ENCODE measurements around the gene FXYD5. TPM values are rescaled to one million over a fixed set of nuclear protein-coding genes. Genes with fewer than 3 reads are reported as not detected.

Gene FXYD5
- total and polyA plus RNA-seq, 12 donors, result 13.9 to 67.4 (median 19.3) TPM

DNA sequence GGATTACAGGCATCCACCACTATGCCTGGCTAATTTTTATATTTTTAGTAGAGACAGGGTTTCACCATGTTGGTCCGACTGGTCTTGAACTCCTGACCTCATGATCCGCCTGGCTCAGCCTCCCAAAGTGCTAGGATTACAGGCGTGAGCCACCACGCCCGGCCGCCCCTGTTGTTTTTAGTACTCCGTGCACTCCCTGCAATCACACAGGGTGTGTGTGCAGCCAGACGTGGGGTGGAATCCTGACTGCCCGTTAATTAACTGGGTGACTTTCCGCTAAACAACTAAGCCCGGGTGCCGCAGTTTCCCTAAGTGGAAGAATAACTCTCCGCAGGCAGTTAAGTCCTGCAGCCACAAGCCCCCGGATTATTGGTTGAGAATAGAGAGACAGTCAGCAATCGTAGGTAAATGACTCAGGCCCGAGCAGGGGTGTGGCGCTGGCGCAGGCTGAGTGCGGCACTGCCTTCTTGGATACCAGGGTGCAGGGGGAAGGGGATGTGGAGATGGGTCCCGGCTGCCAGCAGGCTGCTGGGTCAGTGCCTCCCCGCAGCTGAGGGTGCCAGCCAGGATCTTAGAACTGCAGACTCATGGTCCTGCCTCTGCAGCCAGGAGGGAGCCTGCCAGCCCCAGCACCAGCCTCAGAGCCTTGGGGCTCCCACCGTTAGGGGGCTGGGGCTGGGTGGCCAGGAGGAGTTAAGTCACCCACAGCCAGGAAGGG is 45.0 kb upstream of the FXYD5 start:
- H3K36me3 ChIP-seq, result no peaks in the 10 kb centered on the region
- intact Hi-C loops (cut with DNase I), result no loop called here
- DNase-seq (no peak), ATAC-seq (peak in 2 of 8 donors; percentile 21 to 25)
- peaks cover 0 to 3% (median 0%) of the 10 kb centered on the region in 7 donors for H3K27me3 ChIP-seq
- WGBS, 2 donors, result 81 to 84% methylated on average over 22 of the region's 22 CpGs
- H3K4me1 ChIP-seq, result peaks cover 0 to 7% (median 4%) of the 10 kb centered on the region in 9 donors
- H3K9me3 ChIP-seq, result no peaks in the 10 kb centered on the region
- H3K27ac ChIP-seq, result no peak overlapping the region
- no peak overlapping the region for H3K4me3 ChIP-seq
- TF ChIP-seq, protein P1, sequence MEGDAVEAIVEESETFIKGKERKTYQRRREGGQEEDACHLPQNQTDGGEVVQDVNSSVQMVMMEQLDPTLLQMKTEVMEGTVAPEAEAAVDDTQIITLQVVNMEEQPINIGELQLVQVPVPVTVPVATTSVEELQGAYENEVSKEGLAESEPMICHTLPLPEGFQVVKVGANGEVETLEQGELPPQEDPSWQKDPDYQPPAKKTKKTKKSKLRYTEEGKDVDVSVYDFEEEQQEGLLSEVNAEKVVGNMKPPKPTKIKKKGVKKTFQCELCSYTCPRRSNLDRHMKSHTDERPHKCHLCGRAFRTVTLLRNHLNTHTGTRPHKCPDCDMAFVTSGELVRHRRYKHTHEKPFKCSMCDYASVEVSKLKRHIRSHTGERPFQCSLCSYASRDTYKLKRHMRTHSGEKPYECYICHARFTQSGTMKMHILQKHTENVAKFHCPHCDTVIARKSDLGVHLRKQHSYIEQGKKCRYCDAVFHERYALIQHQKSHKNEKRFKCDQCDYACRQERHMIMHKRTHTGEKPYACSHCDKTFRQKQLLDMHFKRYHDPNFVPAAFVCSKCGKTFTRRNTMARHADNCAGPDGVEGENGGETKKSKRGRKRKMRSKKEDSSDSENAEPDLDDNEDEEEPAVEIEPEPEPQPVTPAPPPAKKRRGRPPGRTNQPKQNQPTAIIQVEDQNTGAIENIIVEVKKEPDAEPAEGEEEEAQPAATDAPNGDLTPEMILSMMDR (IDR thresholded peaks at IDR 0.05), result no peak

- 64 to 65% methylated on average over 9 of the region's 9 CpGs for WGBS, 2 donors
- DNase-seq, result no peak
- TF ChIP-seq, protein P1 (IDR thresholded peaks at IDR 0.05), result no peak
Observed at GRCh38 chr19:35110974-35111373, 43.6 kb upstream of the FXYD5 start.

DNA sequence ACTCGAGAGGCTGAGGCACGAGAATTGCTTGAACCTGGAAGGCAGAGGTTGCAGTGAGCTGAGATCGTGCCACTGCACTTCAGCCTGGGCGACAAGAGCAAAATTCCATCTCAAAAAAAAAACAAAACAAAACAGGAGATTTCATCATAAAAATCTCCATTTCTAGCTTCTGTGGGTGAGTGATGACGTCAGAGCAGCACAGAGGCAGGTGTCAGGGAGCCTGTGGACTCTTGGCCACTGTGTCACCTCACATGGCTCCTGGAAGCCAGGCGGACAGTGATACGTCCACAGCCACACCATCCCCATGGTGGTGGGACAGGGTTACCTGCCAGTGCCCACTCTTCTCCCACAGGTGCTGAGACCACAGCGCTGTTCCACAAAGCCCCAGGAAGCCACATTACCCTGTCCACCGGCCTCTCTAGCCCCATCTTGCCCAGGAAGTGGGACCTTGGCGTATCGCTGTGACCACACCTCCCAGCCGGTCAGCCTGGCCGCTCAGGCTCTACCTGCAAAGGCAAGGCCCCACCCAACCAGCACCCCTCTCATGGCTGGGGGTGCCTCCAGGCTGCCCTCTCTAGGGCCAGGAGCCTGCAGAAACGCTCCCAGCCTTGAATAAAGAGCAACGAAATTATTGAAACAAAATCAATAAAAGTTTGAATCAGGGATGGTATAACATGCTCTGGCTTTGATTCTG is 41.4 kb upstream of the FXYD5 start:
- TF ChIP-seq, protein P1 (IDR thresholded peaks at IDR 0.05), result no peak
- DNase-seq, result no peak
- no peaks in the 10 kb centered on the region for H3K9me3 ChIP-seq
- H3K4me3 ChIP-seq, result no peak overlapping the region
- H3K4me1 ChIP-seq, result peaks cover 4 to 13% (median 12%) of the 10 kb centered on the region in 9 donors
- H3K36me3 ChIP-seq, result no peaks in the 10 kb centered on the region
- H3K27me3 ChIP-seq, result peaks cover 0 to 3% (median 0%) of the 10 kb centered on the region in 7 donors
- no peak overlapping the region for H3K27ac ChIP-seq
- 87 to 91% methylated on average over 15 of the region's 15 CpGs for WGBS, 2 donors
- ATAC-seq, result no peak
- intact Hi-C loops (cut with DNase I), result no loop called here

More at GRCh38 chr19:35110974-35111373, 43.6 kb upstream of the FXYD5 start:
- no peak overlapping the region for H3K4me3 ChIP-seq
- no peak overlapping the region for H3K27ac ChIP-seq
- ATAC-seq, result no peak
- no peaks in the 10 kb centered on the region for H3K9me3 ChIP-seq
- H3K36me3 ChIP-seq, result no peaks in the 10 kb centered on the region
- intact Hi-C loops (cut with DNase I), result no loop called here
- H3K27me3 ChIP-seq, result peaks cover 0 to 3% (median 0%) of the 10 kb centered on the region in 7 donors
- peaks cover 4 to 13% (median 12%) of the 10 kb centered on the region in 9 donors for H3K4me1 ChIP-seq

- Histone ChIP-seq H3K27ac (peak overlapping the region in 2 of 10 donors; percentile 0 to 4), H3K4me3 (peak overlapping the region in 9 of 10 donors; percentile 12 to 45 (median 36)), H3K36me3 (no peaks in the 10 kb centered on the region), H3K4me1 (peaks cover 4 to 21% (median 12%) of the 10 kb centered on the region in 9 donors), H3K9me3 (no peaks in the 10 kb centered on the region), H3K27me3 (peaks cover 0 to 3% (median 0%) of the 10 kb centered on the region in 7 donors)
- ATAC-seq, result peak; percentile 74 to 85 (median 78)
- DNase-seq, result peak; percentile 63 to 79
- 8 to 9% methylated on average over 23 of the region's 23 CpGs for whole genome bisulfite sequencing, 2 donors
- TF ChIP-seq, protein P1 (IDR thresholded peaks at IDR 0.05), result peak; percentile 95 to 99 (median 97)
- intact Hi-C loops (cut with DNase I), result loop anchor here in 4 of 10 donors (1.0 to 2.0 kb wide), 3 partner anchors 20 to 23 kb away; partner anchors contain the start of gene LGI4 (in 3 of the 4)
Observed at GRCh38 chr19:35114353-35115176, 40.0 kb upstream of the FXYD5 start.
